Caco-2 (cell line): ENCODE measurements around the gene NT5C1A. TPM values are rescaled to one million over a fixed set of nuclear protein-coding genes. Genes with fewer than 3 reads are reported as not detected.

ENCODE experiments used
- BruUV-seq: library from RNA; stranded (reverse); fragments of 400-500 nt; replicated peaks from 2 replicates; lab custom pipeline; 2021; lab: Mats Ljungman, UMichigan
- CTCF ChIA-PET: fragments of 300-600 bp; sonication (Branson Sonifier 250); formaldehyde crosslinking; loops from one replicate; lab custom pipeline; 2022; ENCODE audit warnings: antibody characterized with exemption; lab: Charles Lee
- POLR2A ChIA-PET: fragments of 300-600 bp; sonication (Branson Sonifier 250); formaldehyde crosslinking; loops from one replicate; lab custom pipeline; 2022; ENCODE audit warnings: antibody characterized with exemption; lab: Charles Lee
- DNase-seq, 2 experiments: peaks; one replicate each; pipeline versions ENCODE4 v3.0.0 to v3.0.0-alpha.2; 2020 to 2022
- H3K27me3 ChIP-seq: replicated peaks from 2 replicates; pipeline ENCODE4 v1.6.0; 2011; ENCODE audit warnings: low read length; ENCODE audit not compliant: control insufficient read depth, insufficient read depth
- H3K36me3 ChIP-seq: 2 replicates; pipeline ENCODE4 v1.5.1; 2011; ENCODE audit warnings: low read length; ENCODE audit not compliant: control insufficient read depth, insufficient read depth
- H3K4me1 ChIP-seq: fragments of 250-450 bp; sonication (Bioruptor Pico); 2 replicates; pipeline ENCODE4 v1.5.1; 2020; ENCODE audit warnings: mild to moderate bottlenecking
- H3K4me3 ChIP-seq: 2 replicates; pipeline ENCODE4 v1.5.1; 2011; ENCODE audit warnings: low read depth, mild to moderate bottlenecking, control low read depth, low read length
- H3K9me3 ChIP-seq: fragments of 250-450 bp; sonication (Bioruptor Pico); 2 replicates; pipeline ENCODE4 v1.5.1; 2020; ENCODE audit warnings: mild to moderate bottlenecking, moderate library complexity
- H3K27ac Mint-ChIP-seq: one replicate; pipeline ENCODE4 v1.8.0; 2022; ENCODE audit warnings: mixed read lengths; ENCODE audit not compliant: unreplicated experiment
- H3K27me3 Mint-ChIP-seq: one replicate; pipeline ENCODE4 v1.8.0; 2022; ENCODE audit warnings: mixed read lengths; ENCODE audit not compliant: insufficient read depth, unreplicated experiment
- H3K36me3 Mint-ChIP-seq: one replicate; pipeline ENCODE4 v1.8.0; 2022; ENCODE audit warnings: mild to moderate bottlenecking, mixed read lengths; ENCODE audit not compliant: insufficient read depth, unreplicated experiment
- H3K4me1 Mint-ChIP-seq: one replicate; pipeline ENCODE4 v1.8.0; 2022; ENCODE audit warnings: low read depth, mixed read lengths; ENCODE audit not compliant: unreplicated experiment
- H3K4me3 Mint-ChIP-seq: one replicate; pipeline ENCODE4 v1.8.0; 2022; ENCODE audit warnings: mild to moderate bottlenecking, moderate library complexity, mixed read lengths; ENCODE audit not compliant: unreplicated experiment
- H3K9me3 Mint-ChIP-seq: one replicate; pipeline ENCODE4 v1.8.0; 2022; ENCODE audit warnings: mixed read lengths; ENCODE audit not compliant: unreplicated experiment
- intact Hi-C: fragments of 100-400 bp; cut with micrococcal nuclease; formaldehyde crosslinking; loops from one replicate; pipeline ENCODE4 v1.10.0; 2022; ENCODE audit not compliant: unreplicated experiment
- total RNA-seq: library from RNA; stranded (reverse); gene quantifications from 2 replicates; pipeline ENCODE4 v1.2.3, GENCODE V29; 2022
- TF ChIP-seq, protein P1 (sequence below), 2 experiments: fragments of 200-600 bp in 1 of 2; IDR thresholded peaks; 1 replicate in 1 of 2; 2 replicates in 1 of 2; pipeline versions ENCODE4 v1.5.1 to v1.8.0; 2011 to 2022; ENCODE audit warnings: antibody characterized with exemption in 1 of 2, control low read depth in 1 of 2, inconsistent platforms in 1 of 2, low read depth in 1 of 2, low read length in 1 of 2, mild to moderate bottlenecking in 1 of 2, moderate library complexity in 1 of 2; ENCODE audit not compliant: insufficient read depth in 1 of 2, severe bottlenecking in 1 of 2, unreplicated experiment in 1 of 2

NT5C1A gene
- total RNA-seq, 1 experiment from 2014 or later = not detected

DNA sequence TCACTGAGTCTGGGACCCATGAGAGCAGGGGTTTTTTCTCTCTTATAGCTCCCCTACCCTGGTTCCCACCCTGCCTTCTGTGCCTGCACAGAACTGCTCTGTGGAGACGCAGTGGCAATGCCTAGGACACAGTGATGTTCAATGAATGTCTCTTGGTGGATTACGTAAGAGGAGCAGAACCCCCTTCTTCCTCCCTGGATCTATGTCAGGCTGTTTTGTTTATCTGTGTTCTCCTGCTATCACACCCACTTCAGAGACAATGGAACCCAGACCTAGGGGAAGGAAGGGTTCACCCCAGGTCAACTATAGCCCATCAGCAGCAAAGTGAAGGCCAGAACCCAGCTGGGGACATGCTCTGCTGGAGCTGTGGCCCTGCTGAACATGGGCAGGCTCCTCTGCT lies 17.3 kb upstream of the NT5C1A start:
- Mint-ChIP-seq H3K27me3 (peaks cover 19% of the 10 kb centered on the region), H3K27ac (no peak overlapping the region), H3K36me3 (no peaks in the 10 kb centered on the region), H3K4me3 (no peak overlapping the region), H3K4me1 (no peaks in the 10 kb centered on the region), H3K9me3 (no peaks in the 10 kb centered on the region)
- TF ChIP-seq, protein P1, sequence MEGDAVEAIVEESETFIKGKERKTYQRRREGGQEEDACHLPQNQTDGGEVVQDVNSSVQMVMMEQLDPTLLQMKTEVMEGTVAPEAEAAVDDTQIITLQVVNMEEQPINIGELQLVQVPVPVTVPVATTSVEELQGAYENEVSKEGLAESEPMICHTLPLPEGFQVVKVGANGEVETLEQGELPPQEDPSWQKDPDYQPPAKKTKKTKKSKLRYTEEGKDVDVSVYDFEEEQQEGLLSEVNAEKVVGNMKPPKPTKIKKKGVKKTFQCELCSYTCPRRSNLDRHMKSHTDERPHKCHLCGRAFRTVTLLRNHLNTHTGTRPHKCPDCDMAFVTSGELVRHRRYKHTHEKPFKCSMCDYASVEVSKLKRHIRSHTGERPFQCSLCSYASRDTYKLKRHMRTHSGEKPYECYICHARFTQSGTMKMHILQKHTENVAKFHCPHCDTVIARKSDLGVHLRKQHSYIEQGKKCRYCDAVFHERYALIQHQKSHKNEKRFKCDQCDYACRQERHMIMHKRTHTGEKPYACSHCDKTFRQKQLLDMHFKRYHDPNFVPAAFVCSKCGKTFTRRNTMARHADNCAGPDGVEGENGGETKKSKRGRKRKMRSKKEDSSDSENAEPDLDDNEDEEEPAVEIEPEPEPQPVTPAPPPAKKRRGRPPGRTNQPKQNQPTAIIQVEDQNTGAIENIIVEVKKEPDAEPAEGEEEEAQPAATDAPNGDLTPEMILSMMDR (IDR thresholded peaks at IDR 0.05; ENCODE audit: insufficient read depth in 1 of 2, low read depth in 1 of 2, low read length in 1 of 2, severe bottlenecking in 1 of 2, unreplicated experiment in 1 of 2) = no peak
- Histone ChIP-seq H3K4me1 (peaks cover 4% of the 10 kb centered on the region; the same call in 1 of the 2 replicates), H3K4me3 (no peak overlapping the region), H3K9me3 (no peaks in the 10 kb centered on the region), H3K27me3 (no peaks in the 10 kb centered on the region; the same call in 1 of the 2 replicates), H3K36me3 (no peaks in the 10 kb centered on the region)
- intact Hi-C loops = no loop called here
- CTCF ChIA-PET = no interaction called here
- POLR2A ChIA-PET = no interaction called here
- DNase-seq = no peak
- no TSS peak for BruUV-seq

DNA sequence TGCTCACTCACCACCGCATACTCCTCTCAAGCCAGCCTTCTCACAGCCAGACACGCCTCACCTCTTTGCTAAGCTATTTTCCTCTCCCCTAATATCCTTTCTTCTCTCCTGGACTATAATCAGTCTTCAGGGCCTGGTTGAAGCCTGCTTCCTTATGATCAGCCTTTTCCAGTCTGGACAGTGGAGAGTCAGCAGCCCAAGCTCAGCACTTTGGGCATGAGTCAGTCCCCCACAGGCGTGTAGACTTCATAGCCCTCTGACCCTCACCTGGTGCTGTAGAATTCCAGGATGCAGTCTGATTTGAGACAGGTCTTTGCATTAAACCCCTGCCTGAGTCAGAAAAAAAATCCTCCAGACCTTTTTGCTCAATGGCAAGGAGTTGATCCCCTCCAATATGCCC lies 16.8 kb upstream of the NT5C1A start:
- no peak for DNase-seq
- intact Hi-C loops = no loop called here
- ChIA-PET CTCF (no interaction called here), POLR2A (no interaction called here)
- Mint-ChIP-seq H3K9me3 (no peaks in the 10 kb centered on the region), H3K4me1 (no peaks in the 10 kb centered on the region), H3K4me3 (no peak overlapping the region), H3K27ac (no peak overlapping the region), H3K27me3 (peaks cover 19% of the 10 kb centered on the region), H3K36me3 (no peaks in the 10 kb centered on the region)
- Histone ChIP-seq H3K27me3 (no peaks in the 10 kb centered on the region; the same call in 1 of the 2 replicates), H3K9me3 (no peaks in the 10 kb centered on the region), H3K4me1 (peaks cover 4% of the 10 kb centered on the region; the same call in 1 of the 2 replicates), H3K4me3 (no peak overlapping the region), H3K36me3 (no peaks in the 10 kb centered on the region)
- BruUV-seq = no TSS peak
- TF ChIP-seq, protein P1 (IDR thresholded peaks at IDR 0.05; ENCODE audit: insufficient read depth in 1 of 2, low read depth in 1 of 2, low read length in 1 of 2, severe bottlenecking in 1 of 2, unreplicated experiment in 1 of 2) = no peak

DNA sequence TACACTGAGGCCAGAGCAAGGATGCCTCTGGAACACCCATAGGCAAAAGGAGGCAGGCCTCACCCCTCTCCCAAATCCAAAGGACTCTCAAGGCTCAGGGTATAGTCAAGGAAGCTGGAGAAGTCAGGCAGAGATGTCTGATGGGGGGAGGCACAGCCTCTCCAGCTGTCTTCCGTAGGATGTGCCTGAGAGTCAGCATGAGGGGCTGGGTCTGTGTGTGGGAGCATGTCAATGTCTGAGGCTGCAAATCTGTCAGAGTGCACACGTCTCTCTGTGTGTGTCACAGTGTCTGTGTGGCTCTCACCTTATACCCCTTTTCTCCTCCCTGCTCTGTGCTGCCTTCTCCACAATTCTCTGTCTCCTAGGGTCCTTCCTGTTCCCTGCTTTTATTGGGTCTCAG lies 15.3 kb upstream of the NT5C1A start:
- H3K9me3 Mint-ChIP-seq = no peaks in the 10 kb centered on the region
- no peak for DNase-seq
- H3K4me3 Mint-ChIP-seq = no peak overlapping the region
- Histone ChIP-seq H3K9me3 (no peaks in the 10 kb centered on the region), H3K4me1 (peaks cover 4% of the 10 kb centered on the region; the same call in 1 of the 2 replicates), H3K27me3 (no peaks in the 10 kb centered on the region; the same call in 1 of the 2 replicates), H3K36me3 (no peaks in the 10 kb centered on the region), H3K4me3 (no peak overlapping the region)
- POLR2A ChIA-PET = no interaction called here
- intact Hi-C loops = no loop called here
- no peaks in the 10 kb centered on the region for H3K36me3 Mint-ChIP-seq
- CTCF ChIA-PET = no interaction called here
- H3K27me3 Mint-ChIP-seq = peaks cover 17% of the 10 kb centered on the region
- TF ChIP-seq, protein P1 (IDR thresholded peaks at IDR 0.05; ENCODE audit: insufficient read depth in 1 of 2, low read depth in 1 of 2, low read length in 1 of 2, severe bottlenecking in 1 of 2, unreplicated experiment in 1 of 2) = no peak
- no peaks in the 10 kb centered on the region for H3K4me1 Mint-ChIP-seq
- H3K27ac Mint-ChIP-seq = no peak overlapping the region
- no TSS peak for BruUV-seq
